ENCODE data around the gene OR2A42.
"Not testable (repeated sequence)": the region's sequence is repeated elsewhere in the genome, so short reads cannot be mapped to it uniquely, and the experiment has no call there.

OR2A42 gene

GRCh38 chr7:144195212-144195872 lies 44.1 kb downstream of the OR2A42 start, which contains the start of gene ARHGEF35:
TSS of gene ARHGEF35 (minus strand) at chr7:144195833. CDS start at chr7:144188383, 7,450 bp downstream.
- Mint-ChIP-seq H3K4me1 (peaks cover 16% of the 10 kb centered on the region), H3K4me3 (peak within 1 kb of the TSS; percentile 74), H3K27ac (peak within 1 kb of the TSS; percentile 86)
- CTCF ChIA-PET, H3K27me3 Mint-ChIP-seq, H3K9me3 Mint-ChIP-seq, H3K36me3 Mint-ChIP-seq: not testable (repeated sequence)
- DNase-seq = peak; percentile 48

- H3K36me3 Mint-ChIP-seq, DNase-seq, H3K9me3 Mint-ChIP-seq: not testable (repeated sequence)
Measured at GRCh38 chr7:144194453-144194852, 45.0 kb downstream of the OR2A42 start.

GRCh38 chr7:144193782-144194181 lies 45.6 kb downstream of the OR2A42 start:
- H3K27me3 Mint-ChIP-seq, H3K36me3 Mint-ChIP-seq, H3K9me3 Mint-ChIP-seq, H3K27ac Mint-ChIP-seq, H3K4me3 Mint-ChIP-seq, DNase-seq, CTCF ChIA-PET: not testable (repeated sequence)
- peaks cover 14% of the 10 kb centered on the region for H3K4me1 Mint-ChIP-seq

More at GRCh38 chr7:144194453-144194852, 45.0 kb downstream of the OR2A42 start:
- CTCF ChIA-PET, H3K27ac Mint-ChIP-seq, H3K27me3 Mint-ChIP-seq, H3K4me3 Mint-ChIP-seq: not testable (repeated sequence)
- peaks cover 14% of the 10 kb centered on the region for H3K4me1 Mint-ChIP-seq

- H3K27me3 Mint-ChIP-seq, DNase-seq, H3K4me3 Mint-ChIP-seq, H3K9me3 Mint-ChIP-seq, H3K36me3 Mint-ChIP-seq, CTCF ChIA-PET, H3K4me1 Mint-ChIP-seq, H3K27ac Mint-ChIP-seq: not testable (repeated sequence)
Measured at GRCh38 chr7:144188578-144189171, 50.7 kb downstream of the OR2A42 start.

GRCh38 chr7:144187848-144188247 lies 51.6 kb downstream of the OR2A42 start:
- H3K27ac Mint-ChIP-seq, H3K4me3 Mint-ChIP-seq, DNase-seq, H3K27me3 Mint-ChIP-seq, H3K36me3 Mint-ChIP-seq, CTCF ChIA-PET, H3K4me1 Mint-ChIP-seq, H3K9me3 Mint-ChIP-seq: not testable (repeated sequence)

- H3K27me3 Mint-ChIP-seq, CTCF ChIA-PET, H3K9me3 Mint-ChIP-seq, H3K27ac Mint-ChIP-seq, H3K4me3 Mint-ChIP-seq, DNase-seq, H3K4me1 Mint-ChIP-seq, H3K36me3 Mint-ChIP-seq: not testable (repeated sequence)
Measured at GRCh38 chr7:144183166-144183565, 56.2 kb downstream of the OR2A42 start, which contains the start of gene CTAGE4. TSS of gene CTAGE4 (plus strand) at chr7:144183466. CDS start at chr7:144183504, 38 bp downstream.

- DNase-seq, H3K27me3 Mint-ChIP-seq, H3K4me3 Mint-ChIP-seq, H3K4me1 Mint-ChIP-seq, H3K9me3 Mint-ChIP-seq, H3K27ac Mint-ChIP-seq, H3K36me3 Mint-ChIP-seq, CTCF ChIA-PET: not testable (repeated sequence)
Measured at GRCh38 chr7:144179165-144179479, 60.3 kb downstream of the OR2A42 start.

- H3K4me3 Mint-ChIP-seq, CTCF ChIA-PET: not testable (repeated sequence)
Measured at GRCh38 chr7:144178380-144179164, 60.8 kb downstream of the OR2A42 start.

More at GRCh38 chr7:144178380-144179164, 60.8 kb downstream of the OR2A42 start:
- not testable (repeated sequence) for H3K36me3 Mint-ChIP-seq, H3K4me1 Mint-ChIP-seq, H3K27me3 Mint-ChIP-seq, H3K9me3 Mint-ChIP-seq, H3K27ac Mint-ChIP-seq
- peak; percentile 56 for DNase-seq

Measured in activated naive CD4-positive, alpha-beta T cell treated with anti-CD3 and anti-CD28 coated beads, Interleukin-2, amount 10 ng/mL, durations not matched to agents 7 days and 5 days (primary cell).